ENCODE measurements around the gene PIGQ.

Gene PIGQ

DNA sequence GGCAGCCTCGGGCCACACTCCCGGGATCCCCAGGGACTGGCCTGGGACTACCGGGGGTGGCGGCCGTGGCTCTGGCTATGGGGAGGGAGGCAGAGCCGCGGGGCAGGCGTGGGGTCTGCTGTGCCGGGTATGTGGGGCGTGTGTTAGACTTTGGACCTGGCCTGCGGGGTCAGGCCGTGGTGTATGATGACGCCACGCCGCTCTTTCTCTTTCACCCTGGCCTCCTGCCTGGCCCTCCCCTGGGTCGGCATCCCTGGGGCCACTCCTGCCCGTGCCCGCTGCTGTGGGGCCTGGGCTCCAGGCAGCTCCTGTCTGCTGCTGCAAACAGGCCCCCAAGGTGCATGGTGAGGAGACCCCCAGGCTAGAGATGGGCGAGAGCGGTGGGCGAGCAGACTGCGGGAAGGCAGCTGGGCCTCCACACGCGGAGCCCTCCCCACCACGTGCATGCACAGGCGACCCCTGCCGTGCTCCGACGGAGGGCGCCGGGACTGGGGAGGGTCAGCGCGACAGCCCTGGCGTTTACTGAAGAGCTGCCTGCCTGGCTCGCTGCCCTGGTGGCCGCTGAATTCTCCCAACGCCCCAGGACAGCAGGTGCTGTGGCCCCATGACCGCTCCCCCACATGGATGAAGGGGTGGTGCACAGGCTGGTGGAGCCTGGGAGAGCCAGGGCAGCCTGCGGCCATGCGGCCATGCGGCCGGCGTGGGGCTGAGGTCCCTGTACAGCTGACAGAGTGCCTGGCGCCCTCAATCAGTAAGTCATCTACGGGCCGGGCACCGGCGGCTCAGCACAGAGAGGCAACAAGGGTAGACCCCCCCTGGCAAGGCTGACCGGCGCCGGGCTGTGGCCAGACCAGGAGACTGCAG, 26.2 kb upstream of the PIGQ start:
- no peak for DNase-seq (ENCODE audit: low read depth)
- TF ChIP-seq, protein P1, sequence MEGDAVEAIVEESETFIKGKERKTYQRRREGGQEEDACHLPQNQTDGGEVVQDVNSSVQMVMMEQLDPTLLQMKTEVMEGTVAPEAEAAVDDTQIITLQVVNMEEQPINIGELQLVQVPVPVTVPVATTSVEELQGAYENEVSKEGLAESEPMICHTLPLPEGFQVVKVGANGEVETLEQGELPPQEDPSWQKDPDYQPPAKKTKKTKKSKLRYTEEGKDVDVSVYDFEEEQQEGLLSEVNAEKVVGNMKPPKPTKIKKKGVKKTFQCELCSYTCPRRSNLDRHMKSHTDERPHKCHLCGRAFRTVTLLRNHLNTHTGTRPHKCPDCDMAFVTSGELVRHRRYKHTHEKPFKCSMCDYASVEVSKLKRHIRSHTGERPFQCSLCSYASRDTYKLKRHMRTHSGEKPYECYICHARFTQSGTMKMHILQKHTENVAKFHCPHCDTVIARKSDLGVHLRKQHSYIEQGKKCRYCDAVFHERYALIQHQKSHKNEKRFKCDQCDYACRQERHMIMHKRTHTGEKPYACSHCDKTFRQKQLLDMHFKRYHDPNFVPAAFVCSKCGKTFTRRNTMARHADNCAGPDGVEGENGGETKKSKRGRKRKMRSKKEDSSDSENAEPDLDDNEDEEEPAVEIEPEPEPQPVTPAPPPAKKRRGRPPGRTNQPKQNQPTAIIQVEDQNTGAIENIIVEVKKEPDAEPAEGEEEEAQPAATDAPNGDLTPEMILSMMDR (IDR thresholded peaks at IDR 0.05; ENCODE audit: control insufficient read depth, extremely low read depth, insufficient read depth) = no peak
- no peak overlapping the region for H3K4me3 ChIP-seq (ENCODE audit: low read depth, low read length)

- no peak overlapping the region for H3K4me3 ChIP-seq (ENCODE audit: low read depth, low read length)
- TF ChIP-seq, protein P1 (IDR thresholded peaks at IDR 0.05; ENCODE audit: control insufficient read depth, extremely low read depth, insufficient read depth) = no peak
- no peak for DNase-seq (ENCODE audit: low read depth)
These were observed 25.3 kb upstream of the PIGQ start for GRCh38 chr16:544517-544916.

DNA sequence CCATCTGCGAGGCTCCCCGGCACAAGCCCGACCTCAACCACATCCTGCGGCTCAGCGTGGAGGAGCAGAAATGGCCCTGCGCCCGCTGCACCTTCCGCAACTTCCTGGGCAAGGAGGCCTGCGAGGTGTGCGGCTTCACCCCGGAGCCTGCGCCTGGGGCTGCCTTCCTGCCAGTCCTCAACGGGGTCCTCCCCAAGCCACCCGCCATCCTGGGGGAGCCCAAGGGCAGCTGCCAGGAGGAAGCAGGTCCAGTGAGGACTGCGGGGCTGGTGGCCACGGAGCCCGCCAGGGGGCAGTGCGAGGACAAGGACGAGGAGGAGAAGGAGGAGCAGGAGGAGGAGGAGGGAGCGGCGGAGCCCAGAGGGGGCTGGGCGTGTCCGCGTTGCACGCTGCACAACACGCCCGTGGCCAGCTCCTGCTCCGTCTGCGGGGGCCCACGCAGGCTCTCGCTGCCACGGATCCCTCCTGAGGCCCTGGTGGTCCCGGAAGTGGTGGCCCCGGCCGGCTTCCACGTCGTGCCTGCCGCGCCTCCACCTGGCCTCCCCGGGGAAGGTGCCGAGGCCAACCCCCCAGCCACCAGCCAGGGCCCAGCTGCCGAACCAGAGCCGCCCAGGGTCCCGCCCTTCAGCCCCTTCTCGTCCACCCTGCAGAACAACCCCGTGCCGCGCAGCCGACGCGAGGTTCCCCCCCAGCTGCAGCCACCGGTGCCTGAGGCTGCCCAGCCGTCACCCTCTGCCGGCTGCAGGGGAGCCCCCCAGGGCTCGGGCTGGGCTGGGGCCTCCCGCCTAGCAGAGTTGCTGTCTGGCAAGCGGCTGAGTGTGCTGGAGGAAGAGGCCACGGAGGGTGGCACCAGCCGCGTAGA, 22.6 kb upstream of the PIGQ start:
- TF ChIP-seq, protein P1 (IDR thresholded peaks at IDR 0.05; ENCODE audit: control insufficient read depth, extremely low read depth, insufficient read depth) = peak; percentile 92
- no peak for DNase-seq (ENCODE audit: low read depth)
- H3K4me3 ChIP-seq (ENCODE audit: low read depth, low read length) = no peak overlapping the region

DNA sequence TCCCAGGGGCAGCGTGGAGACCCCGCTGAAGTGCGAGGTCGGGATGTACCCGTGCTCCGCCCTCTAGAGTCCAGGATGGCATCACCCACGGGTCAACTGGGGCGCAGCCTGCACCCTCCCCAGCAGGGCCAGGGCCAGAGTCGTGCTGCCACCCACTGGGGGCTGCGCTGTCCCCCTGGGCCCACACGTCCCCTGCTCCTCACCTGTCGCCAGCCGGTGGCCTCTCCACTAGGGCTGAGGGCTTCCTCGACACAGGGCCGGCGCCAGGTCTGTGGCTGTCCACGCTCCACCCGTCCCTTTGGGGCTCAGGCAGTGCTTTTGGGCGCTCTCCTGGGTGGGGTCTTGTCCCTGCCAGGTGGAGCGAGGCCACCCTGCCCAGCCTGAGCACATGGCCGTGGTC, 21.2 kb upstream of the PIGQ start:
- no peak overlapping the region for H3K4me3 ChIP-seq (ENCODE audit: low read depth, low read length)
- DNase-seq (ENCODE audit: low read depth) = no peak
- TF ChIP-seq, protein P1 (IDR thresholded peaks at IDR 0.05; ENCODE audit: control insufficient read depth, extremely low read depth, insufficient read depth) = no peak

- no peak for DNase-seq (ENCODE audit: low read depth)
- TF ChIP-seq, protein P1 (IDR thresholded peaks at IDR 0.05; ENCODE audit: control insufficient read depth, extremely low read depth, insufficient read depth) = no peak
- no peak overlapping the region for H3K4me3 ChIP-seq (ENCODE audit: low read depth, low read length)
These were observed 20.1 kb upstream of the PIGQ start for GRCh38 chr16:549544-550263.

GRCh38 chr16:551210-551609, 18.6 kb upstream of the PIGQ start:
- DNase-seq (ENCODE audit: low read depth) = no peak
- H3K4me3 ChIP-seq (ENCODE audit: low read depth, low read length) = no peak overlapping the region
- TF ChIP-seq, protein P1 (IDR thresholded peaks at IDR 0.05; ENCODE audit: control insufficient read depth, extremely low read depth, insufficient read depth) = no peak

Measured in LNCaP clone FGC (cell line).